KOPT-K1 (cell line): ENCODE results near the gene UNC79.

Experiments used
- H3K27ac ChIP-seq: fragments of 200-600 bp; sonication (generic); 2 replicates; pipeline ENCODE4 v1.5.1; 2016; ENCODE audit warnings: antibody characterized with exemption, mild to moderate bottlenecking, low read depth, low read length; ENCODE audit not compliant: poor library complexity, severe bottlenecking
- H3K36me3 ChIP-seq: fragments of 200-600 bp; sonication (generic); 2 replicates; pipeline ENCODE4 v1.5.1; 2017; ENCODE audit warnings: antibody characterized with exemption, mild to moderate bottlenecking, low read length, moderate library complexity; ENCODE audit not compliant: insufficient read depth
- H3K9me3 ChIP-seq: fragments of 200-600 bp; sonication (generic); 2 replicates; pipeline ENCODE4 v1.5.1; 2017; ENCODE audit warnings: antibody characterized with exemption, low read length, mild to moderate bottlenecking; ENCODE audit not compliant: insufficient read depth, poor library complexity, severe bottlenecking

The UNC79 gene

DNA sequence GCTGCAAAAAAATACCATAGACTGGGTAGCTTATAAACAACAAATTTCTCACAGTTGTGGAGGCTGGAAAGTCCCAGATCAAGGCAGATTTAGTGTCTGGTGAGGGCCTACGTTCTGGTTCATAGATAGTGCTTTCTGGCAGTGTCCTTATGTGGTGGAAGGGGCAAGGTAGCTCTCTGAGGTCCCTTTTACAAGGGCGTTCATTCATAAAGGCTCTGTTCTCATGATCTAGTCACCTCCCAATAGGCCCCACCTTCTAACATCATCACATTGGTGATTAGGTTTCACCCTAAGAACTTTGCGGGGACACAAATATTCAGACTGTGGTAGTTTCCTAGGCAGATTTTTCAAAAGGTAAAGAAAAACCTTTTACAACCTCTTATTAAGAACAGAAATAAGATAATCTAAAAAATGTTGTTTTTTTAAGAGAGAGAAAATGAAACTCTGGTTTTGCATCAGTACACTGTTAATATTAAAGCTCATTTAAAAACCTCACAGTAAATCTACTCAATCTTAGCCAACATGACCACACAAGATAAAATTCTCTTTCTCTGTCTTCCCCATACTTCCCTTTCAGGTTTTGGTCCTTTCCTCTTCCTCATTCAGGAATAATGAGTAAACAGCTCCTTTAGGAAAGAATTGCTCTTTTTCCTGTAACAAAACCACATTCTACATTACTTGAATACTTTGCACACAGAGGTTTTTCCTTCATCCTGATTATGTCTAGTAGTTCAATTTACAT is 117.5 kb downstream of the UNC79 start:
- Histone ChIP-seq H3K27ac (no peak overlapping the region), H3K9me3 (no peaks in the 10 kb centered on the region), H3K36me3 (no peaks in the 10 kb centered on the region)

DNA sequence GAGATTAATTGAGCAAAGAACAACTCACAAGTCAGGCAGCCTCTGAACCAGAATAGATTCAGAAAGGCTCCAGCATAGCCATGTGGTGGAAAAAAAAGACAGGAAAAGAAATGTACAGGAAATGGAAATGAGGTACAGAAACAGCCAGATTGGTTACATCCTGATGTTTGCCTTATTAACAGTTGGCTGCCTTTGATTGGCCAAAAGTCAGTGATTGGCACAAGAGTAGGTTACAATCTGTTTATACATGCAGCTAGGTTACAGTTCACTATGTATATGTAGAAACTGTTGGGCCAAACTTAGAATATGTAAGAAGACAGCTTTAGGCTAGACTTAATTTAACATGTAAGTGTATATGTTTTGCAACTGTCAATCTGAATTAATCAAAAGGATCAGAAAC is 118.9 kb downstream of the UNC79 start:
- Histone ChIP-seq H3K27ac (no peak overlapping the region), H3K9me3 (no peaks in the 10 kb centered on the region), H3K36me3 (no peaks in the 10 kb centered on the region)

GRCh38 chr14:93564918-93565317 is 134.2 kb downstream of the UNC79 start:
- H3K9me3 ChIP-seq = no peaks in the 10 kb centered on the region
- H3K36me3 ChIP-seq = no peaks in the 10 kb centered on the region
- no peak overlapping the region for H3K27ac ChIP-seq

- no peak overlapping the region for H3K27ac ChIP-seq
- H3K9me3 ChIP-seq = no peaks in the 10 kb centered on the region
- H3K36me3 ChIP-seq = no peaks in the 10 kb centered on the region
Observed at GRCh38 chr14:93566065-93566693, 135.4 kb downstream of the UNC79 start.

- no peaks in the 10 kb centered on the region for H3K9me3 ChIP-seq
- no peak overlapping the region for H3K27ac ChIP-seq
- no peaks in the 10 kb centered on the region for H3K36me3 ChIP-seq
Observed at GRCh38 chr14:93571275-93571674, 140.5 kb downstream of the UNC79 start.

- no peaks in the 10 kb centered on the region for H3K36me3 ChIP-seq
- no peak overlapping the region for H3K27ac ChIP-seq
- no peaks in the 10 kb centered on the region for H3K9me3 ChIP-seq
Observed at GRCh38 chr14:93579178-93579577, 148.4 kb downstream of the UNC79 start.

GRCh38 chr14:93582516-93582915 is 151.8 kb downstream of the UNC79 start:
- Histone ChIP-seq H3K27ac (no peak overlapping the region), H3K9me3 (no peaks in the 10 kb centered on the region), H3K36me3 (no peaks in the 10 kb centered on the region)

- no peaks in the 10 kb centered on the region for H3K9me3 ChIP-seq
- no peaks in the 10 kb centered on the region for H3K36me3 ChIP-seq
- H3K27ac ChIP-seq = no peak overlapping the region
Observed at GRCh38 chr14:93587330-93587729, 156.6 kb downstream of the UNC79 start.

- H3K27ac ChIP-seq = no peak overlapping the region
- H3K9me3 ChIP-seq = no peaks in the 10 kb centered on the region
- H3K36me3 ChIP-seq = no peaks in the 10 kb centered on the region
Observed at GRCh38 chr14:93591506-93591905, 160.8 kb downstream of the UNC79 start.

- no peaks in the 10 kb centered on the region for H3K9me3 ChIP-seq
- no peaks in the 10 kb centered on the region for H3K36me3 ChIP-seq
- no peak overlapping the region for H3K27ac ChIP-seq
Observed at GRCh38 chr14:93592786-93593185, 162.0 kb downstream of the UNC79 start.

GRCh38 chr14:93606091-93606490 is 175.4 kb downstream of the UNC79 start:
- no peaks in the 10 kb centered on the region for H3K36me3 ChIP-seq
- no peaks in the 10 kb centered on the region for H3K9me3 ChIP-seq
- no peak overlapping the region for H3K27ac ChIP-seq

GRCh38 chr14:93619176-93619793 is 188.5 kb downstream of the UNC79 start:
- Histone ChIP-seq H3K36me3 (no peaks in the 10 kb centered on the region), H3K9me3 (no peaks in the 10 kb centered on the region), H3K27ac (no peak overlapping the region)

DNA sequence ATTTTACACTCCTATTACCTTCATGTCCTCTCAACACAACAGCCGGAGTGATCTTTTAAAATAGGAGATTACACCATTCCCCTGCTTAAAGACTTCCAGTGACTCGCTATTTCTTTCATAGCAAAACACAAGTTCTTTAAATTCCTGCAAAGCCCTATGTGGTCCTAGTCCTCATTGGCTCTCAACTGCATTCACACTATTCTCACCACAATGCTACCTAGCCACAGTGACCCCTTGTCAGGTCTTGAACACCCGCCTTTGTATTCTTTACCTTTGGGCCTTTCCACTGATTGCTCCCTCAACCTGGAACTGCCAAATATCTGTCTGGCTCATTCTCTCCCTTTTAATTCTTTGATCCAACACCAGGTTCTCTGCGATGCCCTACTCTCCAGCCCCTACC is 197.3 kb downstream of the UNC79 start:
- Histone ChIP-seq H3K27ac (no peak overlapping the region), H3K36me3 (no peaks in the 10 kb centered on the region), H3K9me3 (no peaks in the 10 kb centered on the region)

- H3K9me3 ChIP-seq = no peaks in the 10 kb centered on the region
- H3K36me3 ChIP-seq = no peaks in the 10 kb centered on the region
- H3K27ac ChIP-seq = no peak overlapping the region
Observed at GRCh38 chr14:93629643-93630042, 198.9 kb downstream of the UNC79 start.

GRCh38 chr14:93638790-93639189 is 208.1 kb downstream of the UNC79 start:
- no peaks in the 10 kb centered on the region for H3K36me3 ChIP-seq
- no peaks in the 10 kb centered on the region for H3K9me3 ChIP-seq
- H3K27ac ChIP-seq = no peak overlapping the region

DNA sequence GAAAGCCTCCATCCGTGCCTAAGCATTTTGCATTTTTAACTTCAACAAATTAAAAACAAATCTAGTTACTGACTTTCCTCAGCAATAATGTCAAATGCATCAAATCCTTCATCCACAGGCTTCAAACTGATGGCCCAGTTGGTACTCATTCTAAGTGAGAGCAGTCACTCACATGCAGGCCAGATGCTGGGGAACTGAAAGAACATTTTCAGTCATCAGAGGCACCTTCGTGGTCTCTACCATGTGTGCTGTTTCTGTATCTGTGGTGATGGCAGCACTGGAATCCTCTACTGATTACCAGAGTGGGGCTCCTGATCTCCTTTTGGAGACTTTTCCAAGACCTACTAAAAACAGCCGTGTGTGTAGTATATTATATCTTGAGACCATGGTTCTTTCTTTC is 212.4 kb downstream of the UNC79 start:
- H3K9me3 ChIP-seq = no peaks in the 10 kb centered on the region
- H3K36me3 ChIP-seq = no peaks in the 10 kb centered on the region
- H3K27ac ChIP-seq = no peak overlapping the region
